Ishikawa (cell line): ENCODE results near the gene MRFAP1L1.
A peak's percentile ranks its signal among the peaks of the same experiment; 100 is the strongest.

Experiments
- CEBPB ChIP-seq: IDR thresholded peaks from 2 replicates; pipeline ENCODE4 v1.6.1; 2012
- CREB1 ChIP-seq: IDR thresholded peaks from 2 replicates; pipeline ENCODE4 v1.6.1; 2012; ENCODE audit warnings: low read depth
- EGR1 ChIP-seq: IDR thresholded peaks from 2 replicates; pipeline ENCODE4 v1.6.1; 2012
- EP300 ChIP-seq: IDR thresholded peaks from 2 replicates; pipeline ENCODE4 v1.6.1; 2012; ENCODE audit warnings: borderline replicate concordance
- FOXM1 ChIP-seq: IDR thresholded peaks from 2 replicates; pipeline ENCODE4 v1.6.1; 2012; ENCODE audit warnings: low read depth, borderline replicate concordance
- NFIC ChIP-seq: IDR thresholded peaks from 2 replicates; pipeline ENCODE4 v1.6.1; 2012
- RAD21 ChIP-seq: IDR thresholded peaks from 2 replicates; pipeline ENCODE4 v1.6.1; 2012; ENCODE audit warnings: low read depth
- TAF1 ChIP-seq: IDR thresholded peaks from 2 replicates; pipeline ENCODE4 v1.6.1; 2012; ENCODE audit warnings: low read depth, mild to moderate bottlenecking
- TCF12 ChIP-seq: IDR thresholded peaks from 2 replicates; pipeline ENCODE4 v1.6.1; 2012; ENCODE audit warnings: low read depth
- TEAD4 ChIP-seq: IDR thresholded peaks from 2 replicates; pipeline ENCODE4 v1.6.1; 2012
- YY1 ChIP-seq: IDR thresholded peaks from 2 replicates; pipeline ENCODE4 v1.6.1; 2012; ENCODE audit warnings: low read depth
- ZBTB7A ChIP-seq: IDR thresholded peaks from 2 replicates; pipeline ENCODE4 v1.6.1; 2012; ENCODE audit warnings: low read depth
- TF ChIP-seq, protein P1 (sequence below): IDR thresholded peaks from 2 replicates; pipeline ENCODE4 v1.6.1; 2012
- TF ChIP-seq, protein P2 (sequence below): IDR thresholded peaks from 2 replicates; pipeline ENCODE4 v1.6.1; 2012
- TF ChIP-seq, protein P3 (sequence below): IDR thresholded peaks from 2 replicates; pipeline ENCODE4 v1.6.1; 2012; ENCODE audit warnings: low read depth, mild to moderate bottlenecking

The MRFAP1L1 gene

DNA sequence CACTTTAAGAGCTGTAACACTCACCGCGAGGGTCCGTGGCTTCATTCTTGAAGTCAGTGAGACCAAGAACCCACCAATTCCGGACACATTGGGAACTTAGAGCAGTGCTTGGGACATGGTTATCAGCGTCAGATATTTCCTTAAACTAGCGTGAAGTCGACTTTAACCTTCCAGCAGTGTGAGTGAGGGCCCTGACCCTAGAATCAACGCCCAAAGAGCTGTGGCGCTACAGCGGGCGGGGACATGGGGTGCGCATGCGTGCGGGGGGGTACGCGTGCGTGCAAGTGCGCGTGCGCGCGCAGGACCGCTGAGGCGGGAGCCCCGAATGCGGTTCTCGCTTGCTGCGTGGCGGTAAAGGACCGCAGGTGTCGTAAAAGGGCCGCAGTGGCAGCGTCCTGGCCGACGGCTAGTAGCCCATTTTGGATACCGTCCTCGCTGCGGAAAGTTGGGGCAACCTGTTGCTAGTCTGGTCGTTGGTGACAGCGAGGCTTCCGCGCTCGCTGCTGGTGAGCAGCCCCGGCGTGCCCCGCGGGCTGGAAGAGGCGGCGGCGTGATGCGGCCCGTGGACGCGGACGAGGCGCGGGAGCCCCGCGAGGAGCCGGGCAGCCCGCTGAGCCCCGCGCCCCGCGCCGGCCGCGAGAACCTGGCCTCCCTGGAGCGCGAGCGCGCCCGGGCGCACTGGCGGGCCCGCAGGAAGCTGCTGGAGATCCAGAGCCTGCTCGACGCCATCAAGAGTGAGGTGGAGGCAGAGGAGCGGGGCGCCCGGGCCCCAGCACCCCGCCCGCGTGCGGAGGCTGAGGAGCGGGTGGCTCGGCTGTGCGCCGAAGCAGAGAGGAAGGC lies 35.8 kb downstream of the MRFAP1L1 start:
- TF ChIP-seq, protein P1, sequence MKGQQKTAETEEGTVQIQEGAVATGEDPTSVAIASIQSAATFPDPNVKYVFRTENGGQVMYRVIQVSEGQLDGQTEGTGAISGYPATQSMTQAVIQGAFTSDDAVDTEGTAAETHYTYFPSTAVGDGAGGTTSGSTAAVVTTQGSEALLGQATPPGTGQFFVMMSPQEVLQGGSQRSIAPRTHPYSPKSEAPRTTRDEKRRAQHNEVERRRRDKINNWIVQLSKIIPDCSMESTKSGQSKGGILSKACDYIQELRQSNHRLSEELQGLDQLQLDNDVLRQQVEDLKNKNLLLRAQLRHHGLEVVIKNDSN, result no peak; the same call in 1 of the 2 replicates
- TF ChIP-seq EP300 (no peak), TCF12 (peak; percentile 35; the same call in 1 of the 2 replicates), TEAD4 (peak; percentile 34), CEBPB (no peak), NFIC (peak; percentile 37; the same call in 1 of the 2 replicates), CREB1 (peak; percentile 21; the same call in 1 of the 2 replicates), TAF1 (peak; percentile 78), YY1 (peak; percentile 87), EGR1 (no peak)
- TF ChIP-seq, protein P2, sequence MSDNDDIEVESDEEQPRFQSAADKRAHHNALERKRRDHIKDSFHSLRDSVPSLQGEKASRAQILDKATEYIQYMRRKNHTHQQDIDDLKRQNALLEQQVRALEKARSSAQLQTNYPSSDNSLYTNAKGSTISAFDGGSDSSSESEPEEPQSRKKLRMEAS, result peak; percentile 97
- TF ChIP-seq, protein P3, sequence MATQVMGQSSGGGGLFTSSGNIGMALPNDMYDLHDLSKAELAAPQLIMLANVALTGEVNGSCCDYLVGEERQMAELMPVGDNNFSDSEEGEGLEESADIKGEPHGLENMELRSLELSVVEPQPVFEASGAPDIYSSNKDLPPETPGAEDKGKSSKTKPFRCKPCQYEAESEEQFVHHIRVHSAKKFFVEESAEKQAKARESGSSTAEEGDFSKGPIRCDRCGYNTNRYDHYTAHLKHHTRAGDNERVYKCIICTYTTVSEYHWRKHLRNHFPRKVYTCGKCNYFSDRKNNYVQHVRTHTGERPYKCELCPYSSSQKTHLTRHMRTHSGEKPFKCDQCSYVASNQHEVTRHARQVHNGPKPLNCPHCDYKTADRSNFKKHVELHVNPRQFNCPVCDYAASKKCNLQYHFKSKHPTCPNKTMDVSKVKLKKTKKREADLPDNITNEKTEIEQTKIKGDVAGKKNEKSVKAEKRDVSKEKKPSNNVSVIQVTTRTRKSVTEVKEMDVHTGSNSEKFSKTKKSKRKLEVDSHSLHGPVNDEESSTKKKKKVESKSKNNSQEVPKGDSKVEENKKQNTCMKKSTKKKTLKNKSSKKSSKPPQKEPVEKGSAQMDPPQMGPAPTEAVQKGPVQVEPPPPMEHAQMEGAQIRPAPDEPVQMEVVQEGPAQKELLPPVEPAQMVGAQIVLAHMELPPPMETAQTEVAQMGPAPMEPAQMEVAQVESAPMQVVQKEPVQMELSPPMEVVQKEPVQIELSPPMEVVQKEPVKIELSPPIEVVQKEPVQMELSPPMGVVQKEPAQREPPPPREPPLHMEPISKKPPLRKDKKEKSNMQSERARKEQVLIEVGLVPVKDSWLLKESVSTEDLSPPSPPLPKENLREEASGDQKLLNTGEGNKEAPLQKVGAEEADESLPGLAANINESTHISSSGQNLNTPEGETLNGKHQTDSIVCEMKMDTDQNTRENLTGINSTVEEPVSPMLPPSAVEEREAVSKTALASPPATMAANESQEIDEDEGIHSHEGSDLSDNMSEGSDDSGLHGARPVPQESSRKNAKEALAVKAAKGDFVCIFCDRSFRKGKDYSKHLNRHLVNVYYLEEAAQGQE, result no peak

DNA sequence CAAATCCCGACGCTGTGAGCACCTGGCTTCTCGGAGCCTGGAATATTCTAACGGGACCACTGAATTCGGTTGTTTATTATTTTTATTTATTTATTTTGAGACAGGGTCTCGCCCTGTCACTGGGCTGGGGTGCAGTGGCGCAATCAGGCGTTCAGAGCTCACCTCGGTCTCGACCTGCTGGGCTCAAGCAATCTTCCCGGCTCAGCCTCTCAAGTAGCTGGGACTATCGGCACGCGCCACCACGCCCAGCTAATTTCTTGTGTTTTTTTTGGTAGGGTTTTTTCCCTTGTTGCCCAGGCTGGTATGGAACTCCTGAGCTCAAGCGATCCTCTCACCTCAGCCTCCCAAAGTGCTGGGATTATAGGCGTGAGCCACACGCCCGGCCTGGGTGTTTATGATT lies 37.5 kb downstream of the MRFAP1L1 start:
- no peak for TF ChIP-seq CREB1
- TF ChIP-seq CEBPB, result no peak
- no peak for TF ChIP-seq YY1
- no peak for TF ChIP-seq RAD21
- TF ChIP-seq, protein P1, result no peak
- no peak for TF ChIP-seq TCF12
- no peak for TF ChIP-seq FOXM1
- no peak for TF ChIP-seq TEAD4
- TF ChIP-seq EP300, result no peak
- TF ChIP-seq TAF1, result no peak
- TF ChIP-seq, protein P2, result no peak
- no peak for TF ChIP-seq EGR1
- TF ChIP-seq ZBTB7A, result no peak
- TF ChIP-seq NFIC, result no peak
- TF ChIP-seq, protein P3, result no peak

DNA sequence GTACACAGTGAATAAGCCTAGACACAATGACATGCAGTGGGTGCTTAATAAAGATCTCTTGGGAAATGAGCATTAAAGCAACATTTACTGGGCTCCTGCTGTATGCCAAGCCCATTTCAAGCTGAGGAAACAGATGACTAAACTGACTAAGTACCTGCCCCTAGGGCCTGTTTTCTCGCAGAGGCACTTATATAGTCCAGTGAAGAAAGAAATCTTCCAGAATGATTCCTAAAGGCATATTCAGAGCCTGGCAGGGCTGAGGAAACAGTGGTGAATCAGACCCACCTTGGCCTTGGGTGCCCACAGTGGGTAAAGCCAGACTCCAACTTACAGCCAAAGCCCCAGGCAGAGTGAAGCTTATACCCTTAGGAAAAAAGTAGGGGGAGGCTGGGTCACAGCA lies 38.0 kb downstream of the MRFAP1L1 start:
- TF ChIP-seq TEAD4 (no peak), TCF12 (no peak)

DNA sequence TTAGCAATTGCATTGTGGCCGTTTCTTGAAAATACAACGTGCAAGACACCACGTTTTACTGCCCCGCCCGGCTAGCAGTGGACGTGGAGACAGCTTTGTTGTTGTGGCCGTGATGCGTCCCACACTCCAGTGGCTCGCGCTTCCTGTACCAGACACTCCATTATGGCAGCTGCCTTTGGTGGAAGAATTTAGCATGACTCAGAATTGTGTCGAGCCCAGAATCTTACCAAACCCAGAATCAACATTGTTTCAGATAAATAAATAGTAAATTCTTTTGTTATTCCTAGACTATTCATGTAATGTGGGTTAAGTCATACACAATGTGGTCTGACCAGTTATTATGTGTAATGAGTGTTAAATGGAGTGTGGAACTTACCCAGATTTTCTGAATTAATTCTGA lies 41.3 kb downstream of the MRFAP1L1 start:
- TF ChIP-seq EP300 (peak; percentile 60; the same call in 1 of the 2 replicates), ZBTB7A (no peak), TCF12 (peak; percentile 72), EGR1 (no peak), CREB1 (no peak), CEBPB (no peak), YY1 (0 out of 2 replicates have a peak, but pooled peaks have one; percentile 49), FOXM1 (peak; percentile 52; the same call in 1 of the 2 replicates), TAF1 (no peak), TEAD4 (peak; percentile 61), RAD21 (no peak), NFIC (no peak; the same call in 1 of the 2 replicates)
- TF ChIP-seq, protein P2, result no peak; the same call in 1 of the 2 replicates
- TF ChIP-seq, protein P3, result no peak
- TF ChIP-seq, protein P1, result no peak
